Measurements from ENCODE around the gene SALL3. TPM values are rescaled to one million over a fixed set of nuclear protein-coding genes. Genes with fewer than 3 reads are reported as not detected.
"Not testable (repeated sequence)": the region's sequence is repeated elsewhere in the genome, so short reads cannot be mapped to it uniquely, and the experiment has no call there.

The SALL3 gene
- total and polyA plus RNA-seq, 2 experiments from 2014 or later, result 0.30 to 1.1 TPM

DNA sequence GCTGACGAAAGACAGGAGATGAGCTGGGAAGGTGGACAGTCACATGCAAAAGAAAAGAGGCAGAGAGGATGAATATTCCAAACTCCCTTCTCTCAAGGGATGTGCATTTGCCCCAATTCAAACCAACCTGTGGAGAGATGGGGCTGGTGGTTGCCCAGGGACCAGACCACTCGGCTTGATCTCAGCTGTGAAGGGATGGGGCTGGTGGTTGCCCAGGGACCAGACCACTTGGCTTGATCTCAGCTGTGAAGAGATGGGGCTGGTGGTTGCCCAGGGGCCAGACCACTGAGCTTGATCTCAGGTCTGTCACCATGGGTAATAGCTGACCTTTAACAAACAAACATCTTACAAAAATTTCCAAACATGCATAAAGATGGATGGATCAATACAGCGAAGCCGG lies 42.5 kb upstream of the SALL3 start:
- Histone ChIP-seq H4K20me1 (ENCODE audit: insufficient read depth, poor library complexity, severe bottlenecking) (no peaks in the 10 kb centered on the region), H3K9me3 (ENCODE audit: low read depth) (no peaks in the 10 kb centered on the region), H3K27me3 (no peaks in the 10 kb centered on the region), H3K27ac (no peak overlapping the region), H3K9me2 (replicated peaks; ENCODE audit: insufficient read depth) (no peaks in the 10 kb centered on the region), H3K36me3 (replicated peaks; ENCODE audit: insufficient read depth, low read depth) (no peaks in the 10 kb centered on the region), H3K4me1 (ENCODE audit: insufficient read depth) (no peaks in the 10 kb centered on the region), H3K4me2 (no peak overlapping the region), H2AFZ (no peak overlapping the region), H3K79me2 (no peaks in the 10 kb centered on the region), H3K4me3 (no peak overlapping the region)
- no peak for DNase-seq (ENCODE audit: low spot score)
- 91% methylated on average over 4 of the region's 4 CpGs for WGBS (ENCODE audit: low lambda C conversion rate, missing lambda C conversion rate)
- TF ChIP-seq, protein P1, sequence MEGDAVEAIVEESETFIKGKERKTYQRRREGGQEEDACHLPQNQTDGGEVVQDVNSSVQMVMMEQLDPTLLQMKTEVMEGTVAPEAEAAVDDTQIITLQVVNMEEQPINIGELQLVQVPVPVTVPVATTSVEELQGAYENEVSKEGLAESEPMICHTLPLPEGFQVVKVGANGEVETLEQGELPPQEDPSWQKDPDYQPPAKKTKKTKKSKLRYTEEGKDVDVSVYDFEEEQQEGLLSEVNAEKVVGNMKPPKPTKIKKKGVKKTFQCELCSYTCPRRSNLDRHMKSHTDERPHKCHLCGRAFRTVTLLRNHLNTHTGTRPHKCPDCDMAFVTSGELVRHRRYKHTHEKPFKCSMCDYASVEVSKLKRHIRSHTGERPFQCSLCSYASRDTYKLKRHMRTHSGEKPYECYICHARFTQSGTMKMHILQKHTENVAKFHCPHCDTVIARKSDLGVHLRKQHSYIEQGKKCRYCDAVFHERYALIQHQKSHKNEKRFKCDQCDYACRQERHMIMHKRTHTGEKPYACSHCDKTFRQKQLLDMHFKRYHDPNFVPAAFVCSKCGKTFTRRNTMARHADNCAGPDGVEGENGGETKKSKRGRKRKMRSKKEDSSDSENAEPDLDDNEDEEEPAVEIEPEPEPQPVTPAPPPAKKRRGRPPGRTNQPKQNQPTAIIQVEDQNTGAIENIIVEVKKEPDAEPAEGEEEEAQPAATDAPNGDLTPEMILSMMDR (IDR thresholded peaks at IDR 0.05; ENCODE audit: poor library complexity), result no peak
- TF ChIP-seq EZH2phosphoT487 (IDR thresholded peaks at IDR 0.05; ENCODE audit: low read depth, severe bottlenecking, unreplicated experiment) (no peak), EZH2 (IDR thresholded peaks at IDR 0.05; ENCODE audit: borderline replicate concordance) (no peak)

DNA sequence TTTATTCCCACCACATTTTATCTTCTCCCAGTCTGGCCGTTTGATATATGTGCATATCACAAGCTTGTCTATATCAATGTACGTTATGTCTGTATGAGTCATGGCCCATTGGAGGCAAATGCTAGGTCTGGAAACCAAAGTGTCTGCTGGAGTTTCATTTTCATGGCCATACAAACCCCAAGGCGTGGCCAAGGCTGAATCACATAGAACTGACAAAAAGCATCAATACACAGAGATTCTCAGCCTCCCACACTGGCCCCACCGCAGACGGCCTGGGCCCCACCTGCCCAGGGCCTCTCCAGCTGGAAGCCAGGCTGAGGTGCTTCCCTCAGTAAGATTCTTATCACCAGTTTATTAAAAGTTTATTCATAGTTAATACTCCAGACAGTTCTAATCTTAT lies 40.5 kb upstream of the SALL3 start:
- no peaks in the 10 kb centered on the region for H4K20me1 ChIP-seq (ENCODE audit: insufficient read depth, poor library complexity, severe bottlenecking)
- H3K4me2 ChIP-seq, result no peak overlapping the region
- no peaks in the 10 kb centered on the region for H3K36me3 ChIP-seq (replicated peaks; ENCODE audit: insufficient read depth, low read depth)
- no peak for DNase-seq (ENCODE audit: low spot score)
- no peaks in the 10 kb centered on the region for H3K79me2 ChIP-seq
- TF ChIP-seq EZH2phosphoT487 (IDR thresholded peaks at IDR 0.05; ENCODE audit: low read depth, severe bottlenecking, unreplicated experiment), result no peak
- no peak for TF ChIP-seq EZH2 (IDR thresholded peaks at IDR 0.05; ENCODE audit: borderline replicate concordance)
- TF ChIP-seq, protein P1 (IDR thresholded peaks at IDR 0.05; ENCODE audit: poor library complexity), result no peak
- no peaks in the 10 kb centered on the region for H3K9me3 ChIP-seq (ENCODE audit: low read depth)
- 70% methylated on average over 5 of the region's 5 CpGs for WGBS (ENCODE audit: low lambda C conversion rate, missing lambda C conversion rate)
- no peak overlapping the region for H3K27ac ChIP-seq
- H3K4me1 ChIP-seq (ENCODE audit: insufficient read depth), result no peaks in the 10 kb centered on the region
- no peak overlapping the region for H2AFZ ChIP-seq
- no peaks in the 10 kb centered on the region for H3K9me2 ChIP-seq (replicated peaks; ENCODE audit: insufficient read depth)
- H3K4me3 ChIP-seq, result no peak overlapping the region
- H3K27me3 ChIP-seq, result no peaks in the 10 kb centered on the region

DNA sequence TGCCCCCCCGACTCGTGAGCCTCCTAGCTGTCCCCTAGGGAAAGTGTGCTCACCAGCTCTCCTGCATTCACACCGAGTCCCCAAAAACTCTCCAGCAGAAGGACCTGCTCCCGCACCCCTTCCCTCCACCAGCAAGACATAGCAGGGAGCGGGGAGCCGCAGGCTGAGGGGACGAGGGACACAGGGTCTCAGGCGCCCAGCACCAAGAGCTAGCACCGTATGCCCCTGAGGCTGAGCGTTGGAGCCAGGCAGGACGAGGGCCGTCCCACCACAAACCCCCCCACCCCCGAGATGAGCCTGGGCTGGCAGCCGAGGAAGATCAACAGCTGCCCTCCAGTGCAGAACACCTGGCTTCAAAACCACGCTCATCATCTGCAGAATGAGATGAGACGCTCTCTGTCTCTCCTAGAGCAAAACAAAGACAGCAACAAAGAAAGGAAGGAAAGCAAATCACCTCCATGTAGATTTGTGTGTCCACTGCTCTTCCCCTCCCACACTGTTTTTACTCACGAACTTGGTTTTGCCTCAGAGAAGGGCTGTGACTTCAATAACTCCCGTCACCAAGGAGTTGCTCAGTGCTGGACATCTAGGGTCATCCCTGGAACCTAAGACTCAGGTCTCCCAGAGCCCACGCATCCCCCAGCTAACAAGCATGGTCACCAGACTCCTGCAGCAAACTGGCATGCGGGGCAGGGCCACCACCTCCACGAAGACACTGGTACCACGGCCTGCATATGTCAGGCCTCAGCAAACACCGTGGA lies 39.7 kb upstream of the SALL3 start:
- H3K4me3 ChIP-seq, result no peak overlapping the region
- WGBS (ENCODE audit: low lambda C conversion rate, missing lambda C conversion rate), result 92% methylated on average over 21 of the region's 23 CpGs
- TF ChIP-seq EZH2 (IDR thresholded peaks at IDR 0.05; ENCODE audit: borderline replicate concordance), result no peak
- TF ChIP-seq, protein P1 (IDR thresholded peaks at IDR 0.05; ENCODE audit: poor library complexity), result no peak
- no peak for TF ChIP-seq EZH2phosphoT487 (IDR thresholded peaks at IDR 0.05; ENCODE audit: low read depth, severe bottlenecking, unreplicated experiment)
- no peak overlapping the region for H3K4me2 ChIP-seq
- H2AFZ ChIP-seq, result no peak overlapping the region
- H3K4me1 ChIP-seq (ENCODE audit: insufficient read depth), result no peaks in the 10 kb centered on the region
- DNase-seq (ENCODE audit: low spot score), result no peak
- H4K20me1 ChIP-seq (ENCODE audit: insufficient read depth, poor library complexity, severe bottlenecking), result no peaks in the 10 kb centered on the region
- no peaks in the 10 kb centered on the region for H3K9me2 ChIP-seq (replicated peaks; ENCODE audit: insufficient read depth)
- H3K27me3 ChIP-seq, result no peaks in the 10 kb centered on the region
- H3K36me3 ChIP-seq (replicated peaks; ENCODE audit: insufficient read depth, low read depth), result no peaks in the 10 kb centered on the region
- H3K9me3 ChIP-seq (ENCODE audit: low read depth), result no peaks in the 10 kb centered on the region
- no peaks in the 10 kb centered on the region for H3K79me2 ChIP-seq
- no peak overlapping the region for H3K27ac ChIP-seq

DNA sequence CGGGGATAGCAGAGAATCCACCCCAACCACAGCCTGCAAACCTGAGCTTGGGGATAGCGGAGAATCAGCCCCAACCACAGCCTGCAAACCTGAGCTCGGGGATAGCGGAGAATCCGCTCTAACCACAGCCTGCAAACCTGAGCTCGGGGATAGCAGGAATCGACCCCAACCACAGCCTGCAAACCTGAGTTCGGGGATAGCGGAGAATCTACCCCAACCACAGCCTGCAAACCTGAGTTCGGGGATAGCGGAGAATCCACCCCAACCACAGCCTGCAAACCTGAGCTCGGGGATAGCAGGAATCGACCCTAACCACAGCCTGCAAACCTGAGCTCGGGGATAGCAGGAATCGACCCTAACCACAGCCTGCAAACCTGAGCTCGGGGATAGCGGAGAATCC lies 37.4 kb upstream of the SALL3 start:
- not testable (repeated sequence) for H3K9me2 ChIP-seq (replicated peaks; ENCODE audit: insufficient read depth); H3K4me2 ChIP-seq; H2AFZ ChIP-seq; H3K36me3 ChIP-seq (replicated peaks; ENCODE audit: insufficient read depth, low read depth); H3K27ac ChIP-seq; H4K20me1 ChIP-seq (ENCODE audit: insufficient read depth, poor library complexity, severe bottlenecking); H3K79me2 ChIP-seq; H3K4me3 ChIP-seq; H3K4me1 ChIP-seq (ENCODE audit: insufficient read depth); DNase-seq (ENCODE audit: low spot score); H3K9me3 ChIP-seq (ENCODE audit: low read depth)
- peaks cover 12% of the 10 kb centered on the region for H3K27me3 ChIP-seq
- 100% methylated on average over 1 of the region's 17 CpGs for WGBS (ENCODE audit: low lambda C conversion rate, missing lambda C conversion rate)
